Measurements from ENCODE around the gene ATG2B.

DNA sequence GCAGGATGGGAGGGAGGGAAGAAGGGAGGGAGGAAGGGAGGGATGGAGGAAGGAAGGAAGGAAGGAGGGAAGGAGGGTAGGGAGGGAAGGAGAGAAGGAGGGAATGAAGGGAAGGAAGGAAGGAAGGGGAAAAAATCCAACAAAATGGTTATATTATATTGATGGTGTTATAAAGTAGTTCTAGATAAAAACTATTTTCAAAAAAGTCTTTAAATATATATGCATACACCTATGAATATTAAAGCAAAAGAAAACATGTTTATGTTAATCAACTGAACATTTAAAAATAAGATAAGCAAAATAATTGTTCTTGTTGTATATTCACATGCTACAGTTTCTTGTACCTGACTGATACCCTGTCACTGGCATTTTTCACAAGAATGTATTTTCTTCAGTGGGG lies 105.2 kb downstream of the ATG2B start:
- no peak for TF ChIP-seq CTCF (IDR thresholded peaks at IDR 0.05)
- no peak for TF ChIP-seq EZH2 (IDR thresholded peaks at IDR 0.05; ENCODE audit: borderline replicate concordance, insufficient read depth, low read depth, low read length, poor library complexity, severe bottlenecking)
